Activated CD4-positive, alpha-beta memory T cell treated with anti-CD3 and anti-CD28 coated beads for 36 hours (primary cell): ENCODE data around the gene CXCL3. TPM values are rescaled to one million over a fixed set of nuclear protein-coding genes. Genes with fewer than 3 reads are reported as not detected.

Experiments used
- CTCF ChIA-PET: fragments of 350-600 bp; sonication (Branson Sonifier 250); formaldehyde crosslinking; loops from one replicate; lab custom pipeline; 2021; ENCODE audit warnings: antibody characterized with exemption, inconsistent platforms; lab: Charles Lee
- POLR2A ChIA-PET: fragments of 350-600 bp; sonication (Branson Sonifier 250); formaldehyde crosslinking; loops from one replicate; lab custom pipeline; 2021; ENCODE audit warnings: antibody characterized with exemption; lab: Charles Lee
- DNase-seq: peaks from one replicate; pipeline ENCODE4 v3.0.0-alpha.2; 2020
- H3K27ac Mint-ChIP-seq: one replicate; pipeline ENCODE4 v1.8.0; 2021; ENCODE audit warnings: mixed read lengths
- H3K27me3 Mint-ChIP-seq: one replicate; pipeline ENCODE4 v1.8.0; 2021; ENCODE audit warnings: mixed read lengths
- H3K36me3 Mint-ChIP-seq: one replicate; pipeline ENCODE4 v1.8.0; 2021; ENCODE audit warnings: mixed read lengths
- H3K4me1 Mint-ChIP-seq: one replicate; pipeline ENCODE4 v1.8.0; 2021; ENCODE audit warnings: low read depth, mixed read lengths
- H3K4me3 Mint-ChIP-seq: one replicate; pipeline ENCODE4 v1.8.0; 2021; ENCODE audit warnings: mild to moderate bottlenecking, mixed read lengths
- H3K9me3 Mint-ChIP-seq: one replicate; pipeline ENCODE4 v1.8.0; 2021; ENCODE audit warnings: mixed read lengths
- intact Hi-C: fragments of 100-400 bp; cut with micrococcal nuclease; formaldehyde crosslinking; loops from one replicate; pipeline ENCODE4 v1.15.1; 2023
- total RNA-seq, 2 experiments: library from RNA; stranded (reverse); gene quantifications; one replicate each; pipeline ENCODE4 v1.2.3, GENCODE V29; 2021

CXCL3 gene
- total RNA-seq, 2 experiments from 2014 or later: not detected

DNA sequence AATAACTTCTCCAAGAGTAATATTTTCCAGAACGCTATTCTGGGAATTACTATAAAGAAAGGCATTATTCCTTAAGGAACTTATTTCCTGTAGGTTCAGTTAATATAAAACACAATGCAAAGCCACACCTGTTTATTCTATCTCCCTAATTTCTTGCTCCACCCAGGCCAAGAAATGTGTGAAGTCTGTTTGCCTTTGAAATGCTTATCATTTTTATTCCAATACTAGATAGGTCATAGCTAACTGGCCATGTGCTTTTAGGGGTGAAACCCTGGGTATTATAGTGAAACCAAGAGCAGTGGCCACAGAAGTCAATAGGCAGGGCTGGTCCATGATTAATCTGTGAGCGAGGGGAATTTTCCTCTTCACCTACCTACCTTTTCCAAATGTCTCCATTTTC is 14.8 kb downstream of the CXCL3 start:
- no peaks in the 10 kb centered on the region for H3K36me3 Mint-ChIP-seq
- H3K27ac Mint-ChIP-seq: no peak overlapping the region
- no peak overlapping the region for H3K4me3 Mint-ChIP-seq
- H3K9me3 Mint-ChIP-seq: no peaks in the 10 kb centered on the region
- H3K27me3 Mint-ChIP-seq: no peaks in the 10 kb centered on the region
- DNase-seq: no peak
- ChIA-PET POLR2A (no interaction called here), CTCF (no interaction called here)
- intact Hi-C loops: no loop called here
- no peaks in the 10 kb centered on the region for H3K4me1 Mint-ChIP-seq

DNA sequence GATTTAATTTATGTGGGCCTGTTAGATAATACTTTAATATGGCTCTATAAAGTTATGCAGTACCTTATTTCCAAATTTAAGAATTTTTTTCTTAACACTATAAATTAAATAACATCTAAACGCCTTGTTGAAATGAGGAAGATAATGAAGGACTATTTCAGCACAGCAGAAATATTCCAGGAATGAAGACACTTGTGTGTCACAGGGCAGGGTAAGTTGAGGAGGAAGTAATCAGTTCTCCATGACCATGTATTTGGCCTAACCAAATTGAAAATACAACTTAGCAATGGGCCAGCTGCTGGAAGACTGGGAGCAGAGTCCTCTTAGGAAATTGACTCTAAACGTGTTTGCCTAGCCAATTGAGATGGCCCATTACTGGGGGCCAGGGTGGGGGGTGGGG is 16.9 kb downstream of the CXCL3 start:
- CTCF ChIA-PET: no interaction called here
- Mint-ChIP-seq H3K4me3 (no peak overlapping the region), H3K36me3 (no peaks in the 10 kb centered on the region), H3K27me3 (no peaks in the 10 kb centered on the region), H3K4me1 (no peaks in the 10 kb centered on the region), H3K9me3 (no peaks in the 10 kb centered on the region), H3K27ac (no peak overlapping the region)
- DNase-seq: no peak
- POLR2A ChIA-PET: no interaction called here
- intact Hi-C loops: no loop called here

DNA sequence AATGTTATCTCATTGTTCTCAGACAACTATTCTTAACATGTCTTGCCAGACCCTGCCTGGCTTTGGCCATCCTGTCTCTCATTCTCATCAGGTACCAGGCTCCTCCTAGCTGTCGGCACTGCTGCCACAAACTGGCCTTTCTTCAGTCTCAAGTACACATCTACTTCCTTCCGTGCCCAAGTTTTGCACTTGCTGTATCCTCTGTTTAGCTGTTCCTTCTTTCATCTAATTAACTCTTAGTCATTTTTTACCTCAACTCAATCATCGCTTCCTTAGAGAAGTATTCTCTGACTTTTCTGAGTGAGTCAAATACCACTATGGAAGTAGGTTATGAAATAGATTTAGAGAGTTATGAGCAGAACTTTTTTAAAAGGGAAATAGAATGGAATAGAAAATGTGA is 19.7 kb downstream of the CXCL3 start:
- ChIA-PET POLR2A (no interaction called here), CTCF (no interaction called here)
- Mint-ChIP-seq H3K4me3 (no peak overlapping the region), H3K4me1 (no peaks in the 10 kb centered on the region), H3K36me3 (no peaks in the 10 kb centered on the region), H3K9me3 (no peaks in the 10 kb centered on the region), H3K27ac (no peak overlapping the region), H3K27me3 (no peaks in the 10 kb centered on the region)
- DNase-seq: no peak
- intact Hi-C loops: no loop called here

DNA sequence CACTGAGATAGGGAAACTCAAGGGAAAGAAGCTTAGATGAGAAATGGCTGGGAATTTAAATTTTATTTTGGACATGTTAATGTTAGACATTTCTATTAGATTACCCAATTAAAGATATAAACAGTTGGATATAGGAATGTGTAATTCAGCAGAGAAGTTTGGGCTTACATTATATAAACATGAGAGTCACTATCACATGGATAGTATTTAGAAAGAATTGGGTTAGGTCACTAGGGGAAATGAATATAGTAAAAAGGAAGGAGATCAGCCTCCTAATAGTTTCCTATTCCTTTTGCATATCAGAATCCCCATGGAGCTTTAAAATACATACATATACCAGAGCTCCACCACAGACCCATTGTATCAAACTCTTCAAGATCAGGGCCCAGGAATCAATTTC is 20.4 kb downstream of the CXCL3 start:
- Mint-ChIP-seq H3K9me3 (no peaks in the 10 kb centered on the region), H3K27ac (no peak overlapping the region), H3K27me3 (no peaks in the 10 kb centered on the region), H3K4me3 (no peak overlapping the region), H3K4me1 (no peaks in the 10 kb centered on the region), H3K36me3 (no peaks in the 10 kb centered on the region)
- CTCF ChIA-PET: no interaction called here
- intact Hi-C loops: no loop called here
- DNase-seq: no peak
- POLR2A ChIA-PET: interaction anchor here (0.6 kb wide), 1 partner anchor 63 kb away, joined by 3 read pairs; no protein-coding TSS in a partner anchor

DNA sequence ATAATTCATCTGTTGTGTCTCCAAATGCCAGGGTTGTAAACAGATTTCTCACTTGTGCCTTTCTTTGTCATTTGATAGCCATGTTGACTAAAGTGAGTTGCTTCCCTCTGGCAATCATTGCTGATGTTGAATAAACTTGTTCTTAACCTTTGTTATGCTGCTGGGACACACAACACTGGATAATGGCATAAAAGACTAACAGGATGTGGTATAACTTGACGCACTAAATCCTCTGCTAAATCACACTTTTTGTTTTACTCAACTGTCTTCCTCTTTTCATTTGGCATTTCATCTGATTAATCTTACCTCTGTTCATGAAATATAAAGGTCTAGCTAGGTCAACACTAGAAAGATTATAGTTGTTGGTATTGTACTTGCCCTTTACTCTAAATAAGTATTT is 22.4 kb downstream of the CXCL3 start:
- CTCF ChIA-PET: no interaction called here
- H3K4me3 Mint-ChIP-seq: no peak overlapping the region
- no peaks in the 10 kb centered on the region for H3K4me1 Mint-ChIP-seq
- H3K27me3 Mint-ChIP-seq: no peaks in the 10 kb centered on the region
- intact Hi-C loops: no loop called here
- no peaks in the 10 kb centered on the region for H3K9me3 Mint-ChIP-seq
- POLR2A ChIA-PET: no interaction called here
- H3K36me3 Mint-ChIP-seq: no peaks in the 10 kb centered on the region
- no peak overlapping the region for H3K27ac Mint-ChIP-seq
- DNase-seq: no peak

DNA sequence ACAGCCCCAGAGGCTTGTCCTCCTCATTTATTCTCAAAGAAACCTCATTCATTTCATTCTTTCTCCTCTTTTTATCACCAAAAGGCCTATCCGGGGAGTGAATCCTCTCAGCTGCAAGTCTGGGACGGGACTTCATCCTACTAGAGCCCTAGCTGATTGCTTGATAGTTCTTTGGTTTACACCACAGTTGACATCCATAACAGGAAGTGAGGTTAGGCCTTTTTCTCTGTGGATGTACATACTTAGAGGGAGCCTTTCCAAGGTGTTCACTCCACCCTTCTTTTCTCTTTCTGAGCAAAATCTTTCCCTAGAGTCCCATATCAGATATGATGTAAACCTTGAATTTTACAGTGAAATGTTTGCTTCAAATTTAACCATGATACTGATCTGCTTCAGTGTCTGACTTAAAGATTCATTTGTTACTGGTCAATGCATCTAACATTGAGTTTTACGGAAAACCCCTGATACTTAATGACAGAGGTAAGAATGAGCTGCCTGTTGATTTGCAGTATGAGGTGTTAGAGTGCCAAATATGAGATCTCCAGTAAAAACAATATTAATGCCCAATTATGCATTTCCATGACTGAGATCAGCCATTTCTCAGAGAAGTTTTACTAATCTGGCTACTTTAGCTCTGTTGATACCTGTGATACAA is 23.2 kb downstream of the CXCL3 start:
- intact Hi-C loops: no loop called here
- Mint-ChIP-seq H3K27me3 (no peaks in the 10 kb centered on the region), H3K4me1 (no peaks in the 10 kb centered on the region), H3K4me3 (no peak overlapping the region), H3K9me3 (no peaks in the 10 kb centered on the region), H3K36me3 (no peaks in the 10 kb centered on the region), H3K27ac (no peak overlapping the region)
- ChIA-PET CTCF (no interaction called here), POLR2A (no interaction called here)
- DNase-seq: no peak

DNA sequence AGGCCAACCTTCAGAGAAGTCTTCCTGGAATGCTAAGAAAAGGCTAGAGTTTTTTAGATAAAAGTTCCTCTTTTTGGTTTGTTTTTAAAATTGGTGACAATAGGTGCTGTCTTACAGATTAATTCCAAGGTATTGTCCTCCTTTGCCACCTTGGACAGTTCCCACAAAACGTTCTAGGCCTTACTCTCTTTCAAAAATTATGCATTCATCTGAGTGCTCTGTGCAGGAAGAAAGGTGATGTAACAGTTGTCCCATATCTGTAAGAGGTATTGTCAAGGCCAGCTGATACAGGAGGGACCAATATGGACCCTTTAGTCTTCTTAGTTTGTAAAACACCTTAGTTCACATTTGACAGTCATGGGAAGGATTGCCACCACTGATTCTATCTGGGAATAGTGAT is 24.2 kb downstream of the CXCL3 start:
- no peak overlapping the region for H3K4me3 Mint-ChIP-seq
- intact Hi-C loops: no loop called here
- no peaks in the 10 kb centered on the region for H3K36me3 Mint-ChIP-seq
- CTCF ChIA-PET: no interaction called here
- no peak for DNase-seq
- H3K27ac Mint-ChIP-seq: no peak overlapping the region
- POLR2A ChIA-PET: no interaction called here
- no peaks in the 10 kb centered on the region for H3K9me3 Mint-ChIP-seq
- no peaks in the 10 kb centered on the region for H3K4me1 Mint-ChIP-seq
- H3K27me3 Mint-ChIP-seq: no peaks in the 10 kb centered on the region

DNA sequence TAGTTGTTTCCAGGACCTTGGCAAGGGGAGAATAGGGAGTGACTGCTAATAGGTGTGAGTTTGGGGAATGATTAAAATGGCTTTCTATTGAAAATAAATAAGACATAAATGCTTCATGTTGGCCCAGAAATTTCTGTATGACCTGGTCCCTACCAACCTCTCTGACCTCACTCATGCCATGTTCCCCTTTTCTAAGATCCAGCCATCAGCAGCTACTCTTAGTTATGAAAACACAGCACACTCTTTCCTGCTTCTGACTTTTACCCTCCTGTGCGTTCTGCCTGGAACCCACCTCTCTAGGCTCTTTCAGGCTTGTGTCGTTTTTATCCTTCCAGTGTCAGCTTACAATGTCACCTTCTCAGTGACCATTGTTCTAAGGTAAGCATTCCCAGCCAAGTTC is 25.2 kb downstream of the CXCL3 start:
- Mint-ChIP-seq H3K27ac (no peak overlapping the region), H3K4me1 (no peaks in the 10 kb centered on the region), H3K9me3 (no peaks in the 10 kb centered on the region), H3K27me3 (no peaks in the 10 kb centered on the region), H3K4me3 (no peak overlapping the region), H3K36me3 (no peaks in the 10 kb centered on the region)
- intact Hi-C loops: no loop called here
- DNase-seq: no peak
- ChIA-PET POLR2A (no interaction called here), CTCF (no interaction called here)

DNA sequence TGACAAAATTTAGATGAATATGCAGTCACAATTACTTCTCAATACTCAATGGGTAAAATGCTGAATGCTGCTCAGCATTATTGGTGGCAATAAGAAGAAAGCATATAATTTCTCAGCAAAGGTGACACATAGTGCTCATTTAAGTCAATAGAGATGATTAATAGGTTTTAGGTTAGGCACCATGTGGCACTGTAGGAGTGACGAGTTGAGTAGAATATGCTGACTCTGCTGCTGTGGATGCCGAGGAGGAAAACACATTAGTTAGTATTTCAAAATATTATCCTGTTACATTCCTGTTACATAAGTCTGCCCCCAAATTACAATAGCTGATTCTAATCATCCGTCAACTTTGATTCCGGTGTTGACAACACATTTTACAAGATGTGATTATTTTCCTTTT is 26.4 kb downstream of the CXCL3 start:
- CTCF ChIA-PET: no interaction called here
- Mint-ChIP-seq H3K27ac (no peak overlapping the region), H3K27me3 (no peaks in the 10 kb centered on the region), H3K4me1 (no peaks in the 10 kb centered on the region), H3K4me3 (no peak overlapping the region), H3K36me3 (no peaks in the 10 kb centered on the region), H3K9me3 (no peaks in the 10 kb centered on the region)
- DNase-seq: no peak
- intact Hi-C loops: no loop called here
- POLR2A ChIA-PET: no interaction called here

DNA sequence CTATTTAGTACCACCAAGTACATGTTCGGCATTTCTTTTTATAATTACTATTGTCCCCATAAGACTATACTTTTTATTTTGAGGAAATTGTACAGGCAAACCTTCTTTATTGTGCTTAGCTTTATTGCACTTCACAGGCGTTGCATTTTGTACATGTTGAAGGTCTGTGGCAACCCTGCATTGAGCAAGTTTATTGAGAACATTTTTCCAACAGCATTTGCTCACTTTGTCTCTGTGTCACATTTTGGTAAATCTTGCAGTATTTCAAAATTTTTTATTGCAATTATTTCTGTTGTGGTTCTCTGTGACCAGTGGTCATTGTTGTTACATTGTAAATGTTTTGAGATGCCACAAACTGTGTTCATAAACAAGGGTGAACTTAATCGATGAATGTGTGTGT is 29.2 kb downstream of the CXCL3 start:
- H3K27ac Mint-ChIP-seq: no peak overlapping the region
- H3K36me3 Mint-ChIP-seq: no peaks in the 10 kb centered on the region
- intact Hi-C loops: no loop called here
- CTCF ChIA-PET: no interaction called here
- DNase-seq: no peak
- H3K27me3 Mint-ChIP-seq: no peaks in the 10 kb centered on the region
- no peak overlapping the region for H3K4me3 Mint-ChIP-seq
- H3K4me1 Mint-ChIP-seq: no peaks in the 10 kb centered on the region
- POLR2A ChIA-PET: no interaction called here
- H3K9me3 Mint-ChIP-seq: no peaks in the 10 kb centered on the region

DNA sequence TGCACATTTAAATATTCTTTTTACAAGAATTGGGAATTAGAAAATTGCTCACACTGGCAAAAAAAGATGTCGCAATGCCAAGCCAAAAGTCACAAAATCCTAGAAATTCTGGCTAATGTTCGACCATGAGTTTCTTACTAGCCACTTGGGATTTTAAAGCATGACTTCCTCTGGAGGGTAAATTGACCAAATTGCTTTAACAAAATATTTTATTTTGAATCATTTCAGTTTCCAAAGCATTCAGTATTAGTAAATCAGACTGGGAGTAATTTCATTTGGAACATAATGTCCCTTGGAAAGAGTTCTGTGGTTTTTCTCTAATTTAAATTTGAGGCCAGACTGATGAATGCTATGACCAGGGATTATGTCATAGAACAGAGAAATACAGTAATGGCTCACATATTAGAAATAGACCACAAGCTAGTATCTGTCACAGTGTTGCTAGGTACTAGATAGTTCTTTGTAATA is 32.4 kb downstream of the CXCL3 start:
- peaks cover 2% of the 10 kb centered on the region for H3K27me3 Mint-ChIP-seq
- H3K27ac Mint-ChIP-seq: no peak overlapping the region
- DNase-seq: no peak
- no peaks in the 10 kb centered on the region for H3K4me1 Mint-ChIP-seq
- ChIA-PET CTCF (no interaction called here), POLR2A (no interaction called here)
- no peaks in the 10 kb centered on the region for H3K36me3 Mint-ChIP-seq
- intact Hi-C loops: no loop called here
- H3K9me3 Mint-ChIP-seq: peaks cover 4% of the 10 kb centered on the region
- no peak overlapping the region for H3K4me3 Mint-ChIP-seq

DNA sequence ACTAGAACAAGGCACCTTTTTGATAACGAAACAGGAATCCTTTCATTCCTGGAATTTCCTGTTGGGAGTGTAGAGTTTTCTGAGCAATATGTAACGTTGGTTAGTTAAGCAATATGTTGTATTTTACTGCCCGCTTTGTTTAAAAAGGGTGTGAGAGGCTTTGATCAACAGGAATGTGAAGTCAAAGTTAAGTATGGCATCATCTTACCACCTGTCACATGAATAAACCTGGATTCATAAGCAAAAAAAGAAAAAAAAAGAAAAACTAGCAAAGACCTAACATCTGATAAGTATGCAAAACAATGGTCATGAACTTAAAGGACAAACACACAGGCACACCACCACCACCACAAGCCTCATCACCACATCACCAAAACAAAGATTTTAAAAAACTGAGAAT is 33.0 kb downstream of the CXCL3 start:
- intact Hi-C loops: no loop called here
- peaks cover 4% of the 10 kb centered on the region for H3K9me3 Mint-ChIP-seq
- H3K27ac Mint-ChIP-seq: no peak overlapping the region
- no peaks in the 10 kb centered on the region for H3K4me1 Mint-ChIP-seq
- no peak overlapping the region for H3K4me3 Mint-ChIP-seq
- CTCF ChIA-PET: no interaction called here
- H3K36me3 Mint-ChIP-seq: no peaks in the 10 kb centered on the region
- H3K27me3 Mint-ChIP-seq: peaks cover 2% of the 10 kb centered on the region
- no peak for DNase-seq
- POLR2A ChIA-PET: no interaction called here

DNA sequence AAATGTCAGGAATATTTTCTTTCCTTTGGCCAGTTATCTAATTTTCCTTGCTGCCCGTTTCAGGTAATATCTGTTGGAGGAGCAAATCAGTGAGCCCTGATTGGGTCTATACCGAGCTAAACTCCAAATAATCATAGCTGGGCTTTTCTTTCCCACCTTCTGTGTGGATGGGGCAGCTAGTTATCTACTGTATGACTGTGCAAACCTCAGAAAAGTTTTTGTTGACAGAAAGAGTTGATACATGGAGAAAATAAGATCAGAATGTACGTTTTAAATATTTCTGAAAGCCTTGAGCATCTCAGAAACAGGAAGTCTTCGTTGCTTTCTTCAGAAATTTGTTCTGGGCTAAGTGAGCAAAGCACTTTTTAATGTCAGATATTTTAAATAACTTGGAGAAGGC is 33.8 kb downstream of the CXCL3 start:
- Mint-ChIP-seq H3K36me3 (no peaks in the 10 kb centered on the region), H3K4me1 (no peaks in the 10 kb centered on the region), H3K27ac (no peak overlapping the region), H3K27me3 (peaks cover 2% of the 10 kb centered on the region), H3K4me3 (no peak overlapping the region), H3K9me3 (peaks cover 4% of the 10 kb centered on the region)
- POLR2A ChIA-PET: no interaction called here
- no peak for DNase-seq
- intact Hi-C loops: no loop called here
- CTCF ChIA-PET: no interaction called here
